GM10847 (cell line): Measurements from ENCODE around the gene ZNF764.

Experiments
- POLR2A ChIP-seq: IDR thresholded peaks from 2 replicates; pipeline ENCODE4 v1.6.1; 2011; ENCODE audit not compliant: insufficient read length; ENCODE audit errors: extremely low read depth

ZNF764 gene

GRCh38 chr16:30524575-30525568 is 33.3 kb downstream of the ZNF764 start:
- TF ChIP-seq POLR2A = no peak

- TF ChIP-seq POLR2A = no peak
Observed at GRCh38 chr16:30523768-30524574, 34.2 kb downstream of the ZNF764 start.

GRCh38 chr16:30521873-30522641 is 36.1 kb downstream of the ZNF764 start:
- no peak for TF ChIP-seq POLR2A

- TF ChIP-seq POLR2A = no peak
Observed at GRCh38 chr16:30521476-30521872, 36.7 kb downstream of the ZNF764 start.

GRCh38 chr16:30519120-30520049 is 38.8 kb downstream of the ZNF764 start:
- TF ChIP-seq POLR2A = no peak

GRCh38 chr16:30518552-30518951 is 39.6 kb downstream of the ZNF764 start:
- no peak for TF ChIP-seq POLR2A

- no peak for TF ChIP-seq POLR2A
Observed at GRCh38 chr16:30515275-30515674, 42.9 kb downstream of the ZNF764 start.

- no peak for TF ChIP-seq POLR2A
Observed at GRCh38 chr16:30511509-30511908, 46.7 kb downstream of the ZNF764 start.

GRCh38 chr16:30510376-30510938 is 47.7 kb downstream of the ZNF764 start:
- no peak for TF ChIP-seq POLR2A

GRCh38 chr16:30509081-30509765 is 49.0 kb downstream of the ZNF764 start:
- no peak for TF ChIP-seq POLR2A
